AG08395 (cell line): ENCODE data around the gene PGF.
"Not testable (repeated sequence)": the region's sequence is repeated elsewhere in the genome, so short reads cannot be mapped to it uniquely, and the experiment has no call there.

Source experiments
- DNase-seq: peaks from one replicate; pipeline ENCODE4 v3.0.0; 2012; ENCODE audit warnings: mixed read lengths, low spot score

Gene PGF

GRCh38 chr14:74955229-74956026 lies at the start of gene PGF:
Gene PGF (minus strand): TSS chr14:74955597. CDS start chr14:74955242, 355 bp downstream.
- DNase-seq: peak; percentile 68

GRCh38 chr14:75003250-75004027 lies 48.0 kb upstream of the PGF start:
- DNase-seq: no peak

- DNase-seq: peak; percentile 97
Measured at GRCh38 chr14:75002392-75003249, 47.2 kb upstream of the PGF start, which contains the start of gene EIF2B2. Gene EIF2B2 (plus strand): TSS chr14:75002921. CDS start chr14:75002991, 70 bp downstream.

- no peak for DNase-seq
Measured at GRCh38 chr14:75001899-75002298, 46.5 kb upstream of the PGF start.

GRCh38 chr14:75001261-75001660 lies 45.9 kb upstream of the PGF start:
- DNase-seq: no peak

- DNase-seq: not testable (repeated sequence)
Measured at GRCh38 chr14:74995781-74996180, 40.4 kb upstream of the PGF start.

- DNase-seq: not testable (repeated sequence)
Measured at GRCh38 chr14:74994182-74994581, 38.8 kb upstream of the PGF start.

- DNase-seq: no peak
Measured at GRCh38 chr14:74988993-74989392, 33.6 kb upstream of the PGF start.

GRCh38 chr14:74988131-74988530 lies 32.7 kb upstream of the PGF start:
- DNase-seq: peak; percentile 46

- DNase-seq: no peak
Measured at GRCh38 chr14:74985806-74986205, 30.4 kb upstream of the PGF start.

GRCh38 chr14:74985028-74985310 lies 29.6 kb upstream of the PGF start:
- no peak for DNase-seq

GRCh38 chr14:74984236-74985027 lies 29.0 kb upstream of the PGF start:
- DNase-seq: no peak

GRCh38 chr14:74983343-74983742 lies 27.9 kb upstream of the PGF start:
- DNase-seq: no peak

- no peak for DNase-seq
Measured at GRCh38 chr14:74982661-74983060, 27.3 kb upstream of the PGF start.

- DNase-seq: no peak
Measured at GRCh38 chr14:74981833-74982232, 26.4 kb upstream of the PGF start.

- no peak for DNase-seq
Measured at GRCh38 chr14:74981462-74981782, 26.0 kb upstream of the PGF start.

- no peak for DNase-seq
Measured at GRCh38 chr14:74980731-74981461, 25.5 kb upstream of the PGF start.

- no peak for DNase-seq
Measured at GRCh38 chr14:74980398-74980730, 25.0 kb upstream of the PGF start.

- peak; percentile 28 for DNase-seq
Measured at GRCh38 chr14:74979442-74980397, 24.3 kb upstream of the PGF start.

- no peak for DNase-seq
Measured at GRCh38 chr14:74979029-74979428, 23.6 kb upstream of the PGF start.
